GM18951 (cell line): ENCODE measurements around the gene L3MBTL1.

Source experiments
- POLR2A ChIP-seq: IDR thresholded peaks from 4 replicates; pipeline ENCODE4 v1.6.1; 2011; ENCODE audit warnings: mild to moderate bottlenecking; ENCODE audit not compliant: insufficient read length, insufficient read depth; ENCODE audit errors: extremely low read depth
- in situ Hi-C: fragments of 300-500 bp; cut with MboI; formaldehyde crosslinking; loops from one replicate; pipeline ENCODE4 v1.12.0; 2022; ENCODE audit warnings: low sequenced_read_pairs, mixed read lengths, inconsistent platforms; ENCODE audit not compliant: unreplicated experiment

Gene L3MBTL1

DNA sequence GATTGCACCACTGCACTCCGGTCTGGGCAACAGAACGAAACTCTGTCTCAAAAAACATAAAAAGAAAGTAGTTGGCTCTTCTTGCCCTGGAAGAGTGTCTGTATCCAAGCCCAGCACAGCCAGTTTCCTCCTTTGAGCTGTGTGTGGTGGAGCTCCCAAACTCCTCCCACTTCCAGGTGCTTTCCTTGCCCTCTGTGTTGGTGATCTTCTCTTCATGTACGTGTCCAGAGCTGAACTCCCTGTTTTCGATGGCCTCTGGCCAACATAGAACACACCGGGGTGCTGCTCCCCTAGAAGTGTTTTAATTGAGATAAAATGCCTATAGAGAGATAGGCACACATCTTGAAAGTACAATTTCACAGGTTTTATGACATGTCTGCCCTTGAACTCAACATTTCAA, 34.7 kb downstream of the L3MBTL1 start:
- in situ Hi-C loops = loop anchor here (25.0 kb wide), 1 partner anchor 545 kb away; no protein-coding TSS in a partner anchor
- TF ChIP-seq POLR2A = no peak

DNA sequence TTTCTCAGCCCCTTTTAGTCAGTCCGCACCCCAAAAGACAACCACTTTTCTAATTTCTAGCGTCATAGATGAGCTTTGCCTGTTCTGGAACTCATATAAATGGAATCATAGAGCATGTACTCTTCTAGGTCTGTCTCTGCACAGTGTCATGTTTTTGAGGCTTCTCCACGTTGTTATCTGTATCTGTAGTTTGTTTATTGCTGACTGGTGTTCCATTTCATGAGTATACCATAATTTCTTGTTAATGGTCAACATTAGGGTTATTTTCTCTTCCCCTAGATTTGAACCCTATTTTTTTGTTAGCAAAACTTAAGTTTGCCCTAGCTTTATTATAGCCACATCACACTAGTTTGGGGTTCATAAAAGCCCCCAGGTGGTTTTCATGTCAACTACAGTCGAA, 35.2 kb downstream of the L3MBTL1 start:
- in situ Hi-C loops = loop anchor here (25.0 kb wide), 1 partner anchor 545 kb away; no protein-coding TSS in a partner anchor

DNA sequence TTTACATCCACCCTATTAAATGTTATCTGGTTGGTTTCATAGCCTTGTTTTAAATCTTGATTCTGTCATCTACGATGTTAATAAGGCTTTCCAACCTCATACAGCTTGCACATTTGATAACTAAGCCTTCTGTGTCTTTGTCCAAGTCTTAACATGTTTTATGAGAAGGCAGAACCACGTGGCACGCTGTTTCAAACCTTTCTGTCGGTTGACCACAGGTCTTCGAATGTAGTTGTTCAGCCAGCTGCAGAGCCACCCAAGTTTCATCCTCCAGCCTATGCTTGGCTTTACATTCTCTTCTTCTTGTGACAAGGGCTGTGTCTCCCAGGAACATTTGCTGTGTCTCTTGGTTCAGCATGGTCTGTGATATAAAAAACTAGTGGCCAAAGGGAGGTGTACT, 35.6 kb downstream of the L3MBTL1 start:
- in situ Hi-C loops = loop anchor here (25.0 kb wide), 1 partner anchor 544 kb away; no protein-coding TSS in a partner anchor
- no peak for TF ChIP-seq POLR2A

More for the DNA sequence above, 35.2 kb downstream of the L3MBTL1 start:
- TF ChIP-seq POLR2A = no peak

DNA sequence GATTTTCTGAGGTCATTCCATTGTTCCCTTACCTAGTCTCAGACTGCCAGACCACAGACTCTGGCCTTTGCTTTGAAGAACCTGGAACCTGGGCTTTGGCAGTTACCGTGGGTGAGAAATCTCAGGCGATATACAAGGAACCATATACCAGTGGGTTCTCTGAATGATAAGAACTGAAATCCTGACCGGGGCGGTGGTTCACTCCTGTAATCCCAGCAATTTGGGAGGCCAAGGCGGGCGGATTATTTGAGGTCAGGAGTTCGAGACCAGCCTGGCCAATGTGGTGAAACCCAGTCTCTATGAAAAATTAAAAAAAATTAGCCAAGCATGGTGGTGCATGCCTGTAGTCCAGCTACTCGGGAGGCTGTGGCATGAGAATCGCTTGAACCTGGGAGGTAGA, 37.0 kb downstream of the L3MBTL1 start:
- TF ChIP-seq POLR2A = no peak
- in situ Hi-C loops = loop anchor here (25.0 kb wide), 1 partner anchor 543 kb away; no protein-coding TSS in a partner anchor

DNA sequence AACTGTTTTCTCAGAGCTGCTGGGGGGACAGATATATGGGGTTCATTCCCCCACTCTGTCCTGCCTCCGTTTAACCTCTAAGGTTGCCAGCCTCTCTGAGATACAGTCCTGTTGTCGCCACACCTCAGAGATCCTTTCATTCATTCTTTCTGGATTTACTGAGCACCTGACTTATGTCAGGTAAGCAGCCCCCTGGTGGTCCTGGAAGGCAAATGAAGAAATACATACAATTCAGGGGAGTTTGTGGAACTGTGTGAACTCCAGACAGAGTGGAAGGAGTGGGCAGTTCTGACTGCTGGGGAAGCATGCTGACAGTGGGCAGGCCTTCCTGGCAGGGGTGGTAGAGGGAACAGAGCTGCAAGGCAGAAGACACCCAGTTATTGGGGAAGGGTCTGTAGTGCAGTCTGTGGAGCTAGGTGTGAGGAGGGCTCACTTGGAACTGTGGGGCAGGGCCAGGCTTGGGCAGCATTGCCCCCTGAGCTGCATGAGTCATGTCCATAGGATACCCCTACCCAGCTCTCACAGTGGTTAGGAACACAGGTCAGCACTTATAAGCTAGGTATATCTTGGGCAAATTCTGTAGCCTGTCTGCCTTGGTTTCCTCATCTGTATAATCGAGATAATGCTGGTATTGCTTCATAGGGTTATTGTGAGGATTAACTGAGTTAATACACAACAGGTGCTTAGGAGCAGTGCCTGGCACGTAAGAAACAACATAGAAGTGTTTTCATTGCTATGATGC, 38.5 kb downstream of the L3MBTL1 start:
- no peak for TF ChIP-seq POLR2A
- in situ Hi-C loops = loop anchor here (25.0 kb wide), 1 partner anchor 541 kb away; no protein-coding TSS in a partner anchor

DNA sequence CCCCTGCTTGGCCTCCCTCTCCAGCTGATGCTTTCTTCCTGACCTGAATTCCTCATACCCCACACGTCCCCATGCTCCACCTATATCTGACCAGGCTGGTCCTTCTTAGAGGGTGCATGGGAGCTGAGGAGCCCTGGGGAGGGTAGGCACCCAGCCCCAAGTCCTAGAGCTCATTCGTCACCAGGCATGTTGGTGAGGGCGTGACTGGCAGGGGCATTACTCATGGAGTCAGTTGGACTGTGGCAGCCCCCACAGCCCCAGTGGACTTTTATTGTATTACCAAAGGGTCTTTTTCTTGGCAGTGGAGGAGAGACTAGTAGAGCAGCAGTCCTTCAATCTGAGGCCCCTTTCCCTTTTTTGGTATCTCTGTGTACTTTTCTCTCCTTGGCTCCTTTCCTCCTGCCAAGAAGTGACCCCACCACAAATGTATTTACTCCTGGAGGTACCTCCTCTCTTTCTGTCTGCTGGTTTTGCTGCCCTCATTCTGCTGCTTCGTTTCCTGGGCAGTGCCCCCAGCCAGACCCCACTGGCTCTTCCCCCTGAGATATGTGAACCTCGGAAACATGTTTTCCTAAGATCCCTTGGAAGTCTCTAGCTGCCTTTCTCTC, 40.9 kb downstream of the L3MBTL1 start:
- no peak for TF ChIP-seq POLR2A
- in situ Hi-C loops = loop anchor here (25.0 kb wide), 1 partner anchor 539 kb away; no protein-coding TSS in a partner anchor

DNA sequence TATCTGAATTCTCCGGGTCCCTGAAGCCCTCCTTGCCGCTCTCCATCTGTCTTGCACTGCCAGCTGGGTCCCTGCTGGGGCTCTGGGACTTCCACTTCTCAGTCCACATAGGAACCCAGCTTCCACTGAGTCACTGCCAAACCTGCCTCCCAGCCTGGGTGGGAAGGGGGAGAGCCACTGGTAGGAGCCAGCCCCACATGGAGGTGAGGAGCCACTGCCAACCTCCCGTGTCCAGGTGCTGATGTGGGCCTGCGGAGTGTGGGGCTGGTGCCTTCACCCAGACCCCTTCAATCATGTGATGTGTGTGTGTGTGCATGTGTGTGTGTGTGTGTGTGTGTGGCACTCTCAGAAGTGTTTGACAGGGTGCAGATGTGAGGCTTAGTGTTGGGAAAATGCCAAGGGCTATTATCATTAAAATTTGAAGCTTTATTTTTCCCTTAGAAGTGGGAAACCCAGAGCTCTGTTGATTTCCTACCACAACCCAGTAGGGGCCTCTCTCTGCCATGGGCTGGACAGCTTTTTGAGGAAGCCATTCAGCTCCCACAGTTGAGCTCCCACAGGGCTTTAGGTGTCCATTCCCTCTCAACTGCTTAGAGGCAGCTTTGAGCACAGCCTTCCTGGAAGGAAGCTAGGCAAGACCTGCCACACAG, 42.0 kb downstream of the L3MBTL1 start:
- in situ Hi-C loops = loop anchor here (25.0 kb wide), 1 partner anchor 538 kb away; no protein-coding TSS in a partner anchor

DNA sequence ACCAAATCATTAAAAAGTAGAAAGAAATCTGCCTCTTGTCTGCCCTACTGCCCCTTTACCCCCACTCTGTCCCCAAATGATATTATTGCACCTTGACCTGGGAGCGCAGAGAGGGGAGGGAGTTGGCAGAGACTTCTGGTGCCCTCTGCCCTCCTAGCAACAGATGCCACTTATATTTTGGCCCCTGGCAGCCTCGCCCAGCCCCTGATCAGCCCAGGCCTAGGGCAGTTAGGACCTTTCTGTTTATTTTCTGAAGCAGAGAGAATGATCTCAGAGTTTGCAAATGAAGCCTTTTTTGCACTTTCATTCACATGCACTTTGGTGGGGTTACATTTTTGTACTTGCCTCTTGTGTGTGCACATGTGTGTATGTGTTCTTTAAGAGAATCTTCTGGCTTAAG, 43.0 kb downstream of the L3MBTL1 start:
- TF ChIP-seq POLR2A = no peak
- in situ Hi-C loops = no loop called here

More for the DNA sequence above, 42.0 kb downstream of the L3MBTL1 start:
- TF ChIP-seq POLR2A = no peak

DNA sequence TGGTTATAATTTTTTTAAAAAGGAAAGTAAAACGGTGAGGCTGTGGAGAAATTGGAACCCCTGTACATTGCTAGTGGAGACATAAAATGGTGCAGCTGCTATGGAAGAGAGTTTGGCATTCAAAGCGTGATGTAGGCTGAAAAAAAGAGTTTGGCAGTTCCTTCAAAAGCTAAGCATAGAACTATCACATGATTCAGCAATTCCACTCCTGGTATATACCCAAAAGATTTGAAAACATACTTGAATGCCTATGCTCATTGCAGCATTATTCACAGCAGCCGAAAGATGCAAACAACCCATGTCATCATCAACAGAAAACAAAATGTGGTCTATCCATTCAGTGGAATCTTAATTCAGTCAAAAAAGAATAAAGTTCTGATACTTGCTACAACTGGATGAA, 46.9 kb downstream of the L3MBTL1 start:
- no peak for TF ChIP-seq POLR2A
- in situ Hi-C loops = no loop called here

DNA sequence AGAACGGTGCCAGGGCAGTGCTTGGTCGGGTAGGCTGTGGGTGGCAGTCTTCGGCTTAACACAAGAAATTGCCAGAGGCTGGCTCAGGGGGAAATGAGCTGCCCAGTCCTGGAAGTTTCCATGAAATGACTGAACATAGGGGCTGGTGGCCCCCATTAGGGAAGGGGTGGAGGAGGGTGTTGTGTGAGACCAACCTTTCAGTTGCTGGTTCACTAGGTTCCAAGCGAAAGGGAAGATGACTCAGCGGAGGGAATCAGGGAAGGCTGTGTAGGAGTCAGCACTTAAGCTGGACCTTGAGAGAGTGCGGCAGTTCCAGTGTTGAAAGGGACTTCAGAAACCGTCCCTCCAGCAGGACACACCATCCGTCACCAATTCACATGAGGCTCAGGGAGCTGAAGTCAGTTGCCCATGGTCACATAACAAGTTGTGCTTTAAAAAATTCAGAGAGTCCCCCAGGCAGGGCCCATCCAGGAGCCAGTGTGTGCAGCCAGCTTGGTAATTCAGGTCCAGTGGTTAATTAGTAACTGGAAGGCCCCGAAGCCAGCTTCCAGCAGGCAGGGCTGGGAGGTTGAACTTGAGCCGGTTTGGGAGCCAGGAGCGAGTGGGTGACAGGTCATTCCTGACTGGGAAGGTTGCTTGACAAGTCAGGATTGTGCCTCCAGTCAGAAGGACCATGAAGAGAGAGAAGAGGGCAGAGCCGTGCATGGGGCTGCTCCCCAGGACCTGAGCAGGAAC, 51.1 kb downstream of the L3MBTL1 start, which contains the start of gene SGK2:
Gene SGK2, plus strand, starts transcription at position 616 of the 735 bp plus-strand sequence. CDS start 7,469 bp downstream, outside the sequence.
- TF ChIP-seq POLR2A = no peak
- in situ Hi-C loops = no loop called here

DNA sequence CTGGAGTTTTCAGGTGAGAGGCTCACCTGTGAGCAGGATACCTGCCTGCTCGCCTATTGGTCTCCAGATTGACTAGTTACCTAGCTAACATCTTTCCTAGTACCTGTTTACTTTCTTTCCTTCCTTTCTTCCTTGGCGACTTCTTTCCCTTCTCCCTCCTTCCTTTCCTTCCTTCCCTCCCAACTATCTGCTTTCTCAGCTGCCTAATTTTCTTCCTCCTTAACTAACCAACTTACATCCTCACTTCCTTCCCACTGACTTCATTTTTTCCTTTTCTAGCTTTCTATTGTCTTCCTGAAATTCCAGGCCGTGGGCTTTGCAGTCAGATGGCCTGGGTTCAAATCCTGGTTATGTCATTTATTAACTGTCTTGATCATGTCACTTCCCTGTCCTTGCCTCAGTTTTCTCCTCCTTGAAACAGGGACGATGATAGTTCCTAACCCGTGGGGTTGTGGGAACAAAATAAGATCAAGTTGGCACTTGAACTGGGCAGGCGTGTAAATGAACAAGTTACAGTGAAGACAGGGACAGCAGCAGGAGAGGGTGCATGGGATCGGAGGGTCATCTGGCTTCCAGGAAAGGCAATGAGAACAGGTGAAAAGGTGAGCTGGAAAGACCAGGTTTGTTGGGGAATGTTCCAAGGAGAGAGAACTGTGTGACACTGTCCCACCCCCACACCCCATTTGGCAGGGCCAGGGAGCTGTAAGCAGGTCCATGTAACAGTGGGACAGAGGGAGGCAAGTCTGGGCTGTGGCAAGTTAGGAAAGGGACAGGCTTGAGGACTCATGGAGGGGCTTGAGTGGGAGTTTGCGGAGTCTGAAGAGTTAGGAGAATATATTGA, 51.9 kb downstream of the L3MBTL1 start:
- TF ChIP-seq POLR2A = no peak
- in situ Hi-C loops = no loop called here

DNA sequence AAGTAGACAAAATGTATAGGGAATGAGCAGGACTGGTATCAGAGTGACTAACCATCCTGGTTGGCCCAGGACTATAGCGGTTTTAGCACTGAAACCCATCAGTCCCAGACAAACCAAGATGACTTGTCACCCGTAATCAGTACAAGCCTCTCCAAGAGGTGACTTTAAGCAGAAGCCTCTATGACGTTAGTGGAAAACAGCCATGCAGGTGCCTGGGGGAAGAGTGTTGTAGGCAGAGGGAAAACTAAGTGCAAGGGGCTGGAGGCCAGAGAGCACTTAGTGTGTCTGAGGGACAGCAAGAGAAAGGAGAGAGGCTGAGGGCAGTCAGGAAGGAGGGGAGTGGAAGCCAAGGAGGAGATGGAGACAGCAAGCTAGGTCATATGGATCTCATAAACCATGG, 53.5 kb downstream of the L3MBTL1 start:
- in situ Hi-C loops = loop anchor here (10.0 kb wide), 1 partner anchor 124 kb away; no protein-coding TSS in a partner anchor

More for the DNA sequence above, 53.5 kb downstream of the L3MBTL1 start:
- no peak for TF ChIP-seq POLR2A
